Activated CD4-positive, CD25-positive, alpha-beta regulatory T cell treated with anti-CD3 and anti-CD28 coated beads, Interleukin-2, amount 50 U/mL, for 16 hours (primary cell): ENCODE data around the gene BRPF3.

Source experiments
- DNase-seq: peaks from one replicate; pipeline ENCODE4 v3.0.0-alpha.2; 2020; ENCODE audit warnings: low read depth, low spot score

Gene BRPF3

GRCh38 chr6:36229223-36229622 lies 32.7 kb downstream of the BRPF3 start:
- no peak for DNase-seq

GRCh38 chr6:36230371-36230770 lies 33.8 kb downstream of the BRPF3 start:
- no peak for DNase-seq

GRCh38 chr6:36232172-36232571 lies 35.6 kb downstream of the BRPF3 start:
- DNase-seq, result no peak

GRCh38 chr6:36235309-36235708 lies 38.8 kb downstream of the BRPF3 start:
- no peak for DNase-seq

DNA sequence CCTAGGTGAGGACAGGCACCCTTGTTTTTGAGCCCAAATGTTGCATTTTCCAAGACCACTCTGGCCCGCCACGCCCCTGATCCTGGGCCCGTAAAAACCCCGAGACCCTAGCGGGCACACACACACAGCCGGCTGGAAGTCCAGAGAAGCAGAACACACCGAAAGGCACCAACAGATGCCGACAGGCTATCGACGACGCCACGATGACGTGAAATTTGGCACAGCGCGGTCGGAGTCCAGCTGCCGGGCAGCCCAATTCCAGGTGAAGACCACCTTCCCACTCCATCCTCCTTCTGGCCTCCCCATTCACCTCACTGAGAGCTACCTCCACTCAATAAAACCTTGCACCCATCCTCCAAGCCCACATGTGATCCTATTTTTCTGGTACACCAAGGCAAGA lies 39.3 kb downstream of the BRPF3 start:
- no peak for DNase-seq

GRCh38 chr6:36239774-36240173 lies 43.2 kb downstream of the BRPF3 start:
- no peak for DNase-seq

DNA sequence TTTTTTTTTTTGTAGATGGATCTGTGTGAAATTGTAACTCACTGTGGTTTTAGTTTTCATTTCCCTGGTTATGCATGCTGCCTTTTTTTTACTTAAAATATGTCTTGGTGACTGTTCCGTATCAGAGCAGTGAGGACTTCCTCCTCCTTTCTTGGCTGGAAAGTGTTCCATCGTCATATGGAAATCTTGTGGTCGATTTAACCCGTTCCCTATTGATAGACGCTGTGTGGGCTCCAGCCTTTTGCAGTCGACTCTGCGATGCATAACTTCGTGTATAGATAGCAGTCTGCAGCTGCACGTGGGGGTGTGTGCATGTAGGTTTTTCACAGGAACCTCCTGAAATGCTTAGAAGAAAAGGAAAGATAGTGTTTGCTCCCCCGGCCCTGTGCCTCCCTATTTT lies 45.2 kb downstream of the BRPF3 start:
- no peak for DNase-seq

- no peak for DNase-seq
These were observed 45.6 kb downstream of the BRPF3 start for GRCh38 chr6:36242161-36242560.

DNA sequence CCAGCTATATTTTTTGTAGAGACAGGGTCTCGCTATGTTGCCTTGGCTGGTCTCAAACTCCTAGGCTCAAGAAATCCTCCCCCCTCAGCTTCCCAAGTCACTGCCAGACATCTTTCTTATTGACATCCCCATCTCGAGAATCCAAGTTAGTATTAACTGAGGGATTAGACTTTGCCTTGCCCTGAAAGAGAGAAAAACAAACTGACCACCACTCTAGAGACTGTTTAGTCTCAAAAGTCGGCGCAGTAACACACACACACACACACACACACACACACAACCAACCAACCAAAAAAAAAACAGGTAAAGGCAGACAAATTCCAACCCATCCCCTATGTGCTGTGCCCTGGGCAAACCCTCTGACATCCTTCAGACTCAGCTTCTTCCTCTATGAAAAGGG lies 46.1 kb downstream of the BRPF3 start:
- DNase-seq, result no peak

- DNase-seq, result no peak
These were observed 47.1 kb downstream of the BRPF3 start for GRCh38 chr6:36243562-36244212.

DNA sequence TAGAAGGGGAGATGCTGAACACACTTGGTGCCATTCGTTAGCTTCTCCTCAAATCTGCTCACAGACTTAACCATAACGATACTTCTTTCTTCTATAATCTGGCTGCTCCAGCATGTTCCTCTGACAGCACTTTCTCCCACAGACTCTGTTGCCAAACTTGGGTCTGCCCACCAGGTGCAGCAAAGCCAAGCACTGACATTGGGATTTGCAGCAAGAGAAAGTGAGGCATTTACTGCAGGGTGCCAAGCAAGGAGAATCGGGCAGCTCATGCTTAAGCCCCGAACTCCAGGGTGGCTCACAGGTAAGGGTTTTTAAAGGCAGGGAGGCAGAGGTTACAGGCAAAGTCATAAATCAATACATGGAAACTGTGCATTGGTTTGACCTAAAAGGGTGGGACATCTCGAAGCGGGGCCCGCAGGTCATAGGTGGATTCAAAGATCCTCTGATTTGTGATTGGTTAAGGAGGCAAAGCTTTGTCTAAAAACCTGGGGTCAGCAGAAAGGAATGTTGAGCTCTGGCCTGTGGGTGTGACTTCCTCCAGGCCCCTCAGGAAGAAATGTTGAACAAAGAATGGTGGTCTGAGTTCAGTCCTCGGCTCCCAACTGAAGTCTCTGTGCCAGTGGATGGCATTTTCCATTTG lies 48.2 kb downstream of the BRPF3 start:
- no peak for DNase-seq

DNA sequence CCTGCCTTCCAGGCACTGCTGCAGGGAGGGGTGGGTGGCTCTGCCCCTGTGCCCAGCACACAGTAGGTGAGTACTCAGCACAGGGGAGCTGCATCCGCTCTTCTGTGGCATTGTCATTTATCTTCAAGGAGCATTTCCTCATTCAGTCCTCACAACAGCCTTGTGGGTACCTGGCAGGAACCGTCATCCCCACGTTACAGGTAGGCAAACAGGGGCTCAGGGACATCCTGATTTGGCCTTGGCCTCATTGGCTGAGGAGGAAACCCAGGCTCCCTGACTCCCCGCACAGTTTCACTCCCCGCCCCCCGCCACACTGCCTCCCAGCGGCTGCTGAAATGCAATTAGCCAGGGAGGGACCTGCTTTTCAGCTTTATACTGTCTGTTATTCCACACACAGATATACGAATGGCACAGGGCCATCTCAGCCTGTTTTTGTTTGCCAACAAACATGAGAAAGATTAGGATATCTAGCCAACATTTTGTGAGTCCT lies 49.1 kb downstream of the BRPF3 start:
- no peak for DNase-seq

GRCh38 chr6:36246506-36247268 lies 50.1 kb downstream of the BRPF3 start:
- no peak for DNase-seq

- DNase-seq, result no peak
These were observed 51.1 kb downstream of the BRPF3 start for GRCh38 chr6:36247693-36248092.

DNA sequence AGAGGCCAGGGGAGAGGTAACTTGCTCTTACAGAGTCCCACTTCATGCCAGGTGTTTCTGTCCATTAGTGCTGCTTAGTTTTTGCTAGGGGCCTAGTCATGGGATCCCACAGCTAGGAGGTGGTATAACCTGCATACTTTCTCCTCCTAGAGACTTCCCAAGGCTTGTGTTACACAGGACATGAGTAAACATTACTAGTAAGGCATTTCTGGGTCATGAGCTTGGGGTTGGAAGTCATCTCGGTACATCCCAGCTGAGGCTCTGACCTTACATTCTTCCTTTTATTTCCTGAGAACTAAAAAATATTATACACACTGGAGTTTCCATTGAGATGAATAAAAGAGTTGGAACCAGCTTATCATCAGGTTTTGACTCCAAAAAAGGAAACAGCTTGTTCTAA lies 52.4 kb downstream of the BRPF3 start:
- DNase-seq, result no peak

- DNase-seq, result no peak
These were observed 53.0 kb downstream of the BRPF3 start for GRCh38 chr6:36249536-36249935.

GRCh38 chr6:36252005-36252404 lies 55.5 kb downstream of the BRPF3 start:
- no peak for DNase-seq

DNA sequence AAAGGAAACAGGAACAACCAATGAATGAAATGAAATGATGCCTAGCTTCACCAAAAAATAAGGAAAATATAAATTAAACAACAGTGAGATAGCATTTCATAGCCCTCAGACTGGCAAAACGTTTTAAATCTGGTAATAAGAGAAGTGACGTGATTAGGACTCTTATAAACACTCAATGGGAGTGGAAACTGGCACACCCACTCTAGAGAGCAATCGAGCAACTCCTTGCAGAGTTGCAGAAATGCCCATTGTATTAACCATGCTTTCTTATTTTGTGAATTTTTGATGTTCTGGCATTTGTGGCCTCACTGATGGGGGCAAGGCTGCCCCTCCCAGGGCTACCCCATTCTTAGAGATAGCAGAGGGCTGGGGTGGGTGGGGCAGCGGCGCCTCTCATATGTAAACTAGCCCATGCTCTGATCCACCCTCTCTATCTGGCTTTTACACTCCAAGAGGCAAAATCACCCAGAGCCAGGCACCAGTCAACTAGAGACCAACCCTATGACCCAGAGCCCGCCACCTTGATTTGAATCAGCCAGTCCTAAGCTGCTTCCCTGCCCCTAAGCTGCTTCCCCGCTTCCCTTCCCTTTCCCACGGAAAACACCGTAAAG lies 67.0 kb downstream of the BRPF3 start:
- DNase-seq, result no peak

DNA sequence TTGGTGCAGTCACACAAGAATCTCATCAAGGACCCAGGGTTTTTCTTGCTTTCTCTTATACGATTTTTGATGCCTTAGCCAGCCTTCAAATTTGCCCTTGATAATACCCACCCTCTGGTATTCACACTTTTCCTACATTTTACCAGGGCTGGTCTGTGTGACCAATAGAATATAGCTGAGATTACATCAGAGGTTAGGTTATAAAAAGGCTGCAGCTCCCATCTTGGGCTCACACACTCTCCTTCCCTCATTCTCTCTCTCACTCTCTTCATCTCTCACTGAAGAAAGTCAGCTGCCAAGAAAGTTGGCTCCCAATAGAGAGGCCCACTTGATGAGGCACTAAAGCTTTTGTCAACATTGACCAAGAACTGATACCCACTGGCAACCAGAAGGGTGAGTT lies 69.2 kb downstream of the BRPF3 start:
- DNase-seq, result no peak

- DNase-seq, result no peak
These were observed 70.5 kb downstream of the BRPF3 start for GRCh38 chr6:36266913-36267644.

DNA sequence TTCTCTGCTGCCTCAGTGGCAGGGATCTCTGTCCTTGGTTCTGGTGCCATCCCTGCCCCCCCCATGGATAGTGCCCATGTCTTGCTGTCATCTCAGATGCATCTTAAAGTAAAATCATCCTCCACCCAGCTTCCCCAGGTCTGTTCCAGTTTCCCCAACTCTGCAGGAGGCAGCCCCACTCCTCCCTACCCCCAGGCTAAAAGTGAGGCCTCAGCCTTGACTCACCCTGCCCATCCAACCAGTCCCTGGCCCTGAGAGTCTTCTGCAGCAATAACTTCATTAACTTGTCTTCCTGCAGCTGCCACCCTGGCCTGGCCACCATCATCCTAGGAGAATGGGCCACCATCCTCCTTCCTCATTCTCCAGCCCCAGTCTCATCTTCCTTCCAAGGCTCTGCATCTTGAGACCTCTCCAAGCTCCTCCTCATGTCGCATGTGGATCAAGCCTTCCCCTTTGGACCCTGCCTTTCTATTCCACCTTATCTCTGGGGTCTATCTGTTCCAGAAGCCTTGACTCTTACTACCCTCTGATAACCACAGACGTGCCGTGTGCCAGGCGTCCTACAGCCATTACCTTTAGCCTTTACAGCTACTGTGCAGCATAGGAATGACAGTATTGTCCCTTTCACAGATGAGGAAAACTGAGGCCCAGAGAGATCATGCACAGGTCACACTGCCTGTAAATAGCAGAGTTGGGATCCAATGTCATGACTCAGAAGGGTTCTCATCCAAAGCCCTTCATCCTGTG lies 71.4 kb downstream of the BRPF3 start:
- no peak for DNase-seq
